B cell (primary cell): Measurements from ENCODE around the gene PLEKHG2. TPM values are rescaled to one million over a fixed set of nuclear protein-coding genes. Genes with fewer than 3 reads are reported as not detected.

Source experiments
- ATAC-seq: fragments of 200-7000 bp; cut with Tn5 transposase; one replicate; pipeline ENCODE4 v1.10.0; 2021; ENCODE audit warnings: low read depth, mild to moderate bottlenecking, moderate number of reproducible peaks, moderate library complexity
- CTCF ChIA-PET: fragments of 350-600 bp; sonication (Branson Sonifier 250); formaldehyde crosslinking; loops from one replicate; lab custom pipeline; 2021; ENCODE audit warnings: antibody characterized with exemption, inconsistent platforms; lab: Charles Lee
- POLR2A ChIA-PET: fragments of 350-600 bp; sonication (Branson Sonifier 250); formaldehyde crosslinking; loops from one replicate; lab custom pipeline; 2021; ENCODE audit warnings: antibody characterized with exemption; lab: Charles Lee
- DNase-seq: peaks from one replicate; pipeline ENCODE4 v3.0.0; 2013
- H2AFZ ChIP-seq: 2 replicates; pipeline ENCODE4 v1.6.1; 2012; ENCODE audit warnings: mild to moderate bottlenecking, low read depth, low read length; ENCODE audit not compliant: insufficient read depth, poor library complexity, severe bottlenecking
- H3K27ac ChIP-seq, 2 donors: 1 replicate in 1 of 2; 2 replicates in 1 of 2; pipeline ENCODE4 v1.5.1; 2012 to 2013; ENCODE audit warnings: low read length in 2 of 2, mild to moderate bottlenecking in 2 of 2, moderate library complexity in 1 of 2
- H3K27me3 ChIP-seq, 4 experiments: fragments of 200-600 bp in 1 of 4; sonication (generic) in 1 of 4; replicated peaks in 1 of 4; 1 replicate in 2 of 4; 2 replicates in 2 of 4; pipeline versions ENCODE4 v1.6.1 to v1.7.0; 2013 to 2016; ENCODE audit warnings: low read length in 3 of 4, mild to moderate bottlenecking in 2 of 4, mixed read lengths in 1 of 4, moderate library complexity in 1 of 4; ENCODE audit not compliant: insufficient read depth in 4 of 4, control insufficient read depth in 3 of 4; ENCODE audit errors: control extremely low read depth in 1 of 4
- H3K36me3 ChIP-seq, 2 experiments: replicated peaks in 1 of 2; 1 replicate in 1 of 2; 2 replicates in 1 of 2; pipeline versions ENCODE4 v1.6.1 to v1.7.1; 2013; ENCODE audit warnings: low read length in 1 of 2; ENCODE audit not compliant: insufficient read depth in 2 of 2, control insufficient read depth in 1 of 2; ENCODE audit errors: control extremely low read depth in 1 of 2, extremely low read depth in 1 of 2
- H3K4me1 ChIP-seq, 2 donors: fragments of 200-600 bp in 1 of 2; sonication (generic) in 1 of 2; 1 replicate in 1 of 2; 2 replicates in 1 of 2; pipeline versions ENCODE4 v1.5.1 to v1.6.1; 2013 to 2017; ENCODE audit warnings: low read length in 2 of 2; ENCODE audit not compliant: control insufficient read depth in 2 of 2, insufficient read depth in 2 of 2
- H3K4me2 ChIP-seq: replicated peaks from 2 replicates; pipeline ENCODE3; 2012; ENCODE audit warnings: mild to moderate bottlenecking, low read depth, low read length; ENCODE audit not compliant: poor library complexity, severe bottlenecking
- H3K4me3 ChIP-seq, 5 experiments: fragments of 200-600 bp in 1 of 5; sonication (generic) in 1 of 5; 1 replicate in 3 of 5; 2 replicates in 2 of 5; pipeline versions ENCODE4 v1.5.1 to v1.7.0; 2011 to 2016; ENCODE audit warnings: low read length in 4 of 5, mild to moderate bottlenecking in 4 of 5, low read depth in 2 of 5, control low read depth in 1 of 5, moderate library complexity in 1 of 5; ENCODE audit not compliant: insufficient read depth in 1 of 5; ENCODE audit errors: control extremely low read depth in 1 of 5, extremely low read depth in 1 of 5
- H3K79me2 ChIP-seq: fragments of 200-600 bp; sonication (generic); one replicate; pipeline ENCODE4 v1.6.0; 2016; ENCODE audit warnings: low read length; ENCODE audit not compliant: control insufficient read depth, insufficient read depth
- H3K9ac ChIP-seq: fragments of 200-600 bp; sonication (generic); 2 replicates; pipeline ENCODE4 v1.6.1; 2017; ENCODE audit warnings: mild to moderate bottlenecking, low read length, moderate library complexity
- H3K9me3 ChIP-seq, 3 donors: one replicate each; pipeline versions ENCODE4 v1.6.1 to v1.7.1; 2013; ENCODE audit warnings: low read length in 2 of 3; ENCODE audit not compliant: control insufficient read depth in 2 of 3, insufficient read depth in 1 of 3; ENCODE audit errors: control extremely low read depth in 1 of 3
- H4K20me1 ChIP-seq: 2 replicates; pipeline ENCODE4 v1.6.0; 2012; ENCODE audit warnings: mild to moderate bottlenecking, low read length; ENCODE audit not compliant: insufficient read depth, control insufficient read depth, poor library complexity, severe bottlenecking
- H3K27ac Mint-ChIP-seq: one replicate; pipeline ENCODE4 v1.8.0; 2021; ENCODE audit warnings: mixed read lengths
- H3K27me3 Mint-ChIP-seq: one replicate; pipeline ENCODE4 v1.8.0; 2021; ENCODE audit warnings: mixed read lengths
- H3K4me1 Mint-ChIP-seq: one replicate; pipeline ENCODE4 v1.8.0; 2021; ENCODE audit warnings: mixed read lengths
- H3K4me3 Mint-ChIP-seq: one replicate; pipeline ENCODE4 v1.8.0; 2021; ENCODE audit warnings: mixed read lengths
- H3K9me3 Mint-ChIP-seq: one replicate; pipeline ENCODE4 v1.8.0; 2022; ENCODE audit warnings: mixed read lengths; ENCODE audit not compliant: insufficient read depth
- CTCF ChIP-seq: fragments of 200-600 bp; IDR thresholded peaks from one replicate; pipeline ENCODE4 v1.8.0; 2022; ENCODE audit warnings: antibody characterized with exemption, mild to moderate bottlenecking
- EZH2 ChIP-seq: IDR thresholded peaks from 2 replicates; pipeline ENCODE4 v1.6.1; 2012; ENCODE audit warnings: borderline replicate concordance, low read depth, mild to moderate bottlenecking, moderate library complexity, low read length; ENCODE audit not compliant: insufficient read depth, poor library complexity, severe bottlenecking
- WGBS: methylation state at CpG from one replicate; pipeline ENCODE4 v1.1.5; 2013; ENCODE audit warnings: missing lambda C conversion rate; ENCODE audit not compliant: insufficient coverage; 5-methylcytosine and 5-hydroxymethylcytosine counted together
- intact Hi-C: fragments of 100-400 bp; cut with micrococcal nuclease; formaldehyde crosslinking; loops from one replicate; pipeline ENCODE4 v1.10.0; 2022
- polyA plus RNA-seq: library from polyadenylated mRNA; depleted of rRNA; stranded (reverse); fragments of >200 nt; gene quantifications from 2 replicates; pipeline ENCODE4 v1.2.3, GENCODE V29; 2012
- total RNA-seq, 2 donors: library from RNA; stranded (reverse); fragments of 120-200 nt in 1 of 2; gene quantifications; 1 replicate in 1 of 2; 2 replicates in 1 of 2; pipeline versions ENCODE4 v1.2.3 to v1.2.4, GENCODE V29; 2013 to 2022

The PLEKHG2 gene
- total and polyA plus RNA-seq, 2 donors (not counting 1 experiment from before 2014, with no cell fraction given): 27.0 to 167 TPM

GRCh38 chr19:39398297-39398864 is 14.1 kb upstream of the PLEKHG2 start:
- Histone ChIP-seq H3K4me2 (peak overlapping the region; percentile 60), H3K79me2 (peaks cover 69% of the 10 kb centered on the region), H3K4me3 (peak overlapping the region in 2 of 5 experiments; percentile 12 to 14), H3K9ac (peak overlapping the region; percentile 29), H3K36me3 (peaks cover 0 to 32% of the 10 kb centered on the region in 2 experiments), H3K27me3 (no peaks in the 10 kb centered on the region), H3K27ac (peak overlapping the region; percentile 90 to 100), H2AFZ (no peak overlapping the region), H3K9me3 (peaks cover 0 to 17% (median 0%) of the 10 kb centered on the region in 3 donors), H3K4me1 (peaks cover 52 to 64% of the 10 kb centered on the region in 2 donors), H4K20me1 (peaks cover 18% of the 10 kb centered on the region)
- H3K27ac Mint-ChIP-seq: peak overlapping the region; percentile 96
- ATAC-seq (no peak), DNase-seq (peak; percentile 67)
- peak overlapping the region; percentile 70 for H3K4me3 Mint-ChIP-seq
- no peaks in the 10 kb centered on the region for H3K27me3 Mint-ChIP-seq
- TF ChIP-seq EZH2: no peak
- TF ChIP-seq CTCF: no peak
- peaks cover 66% of the 10 kb centered on the region for H3K4me1 Mint-ChIP-seq
- intact Hi-C loops: loop anchor here (1.0 kb wide), 1 partner anchor 47 kb away; the partner anchor contains the start of gene SUPT5H
- ChIA-PET CTCF (interaction anchor here (0.8 to 8.9 kb wide), 17 partner anchors 7 to 286 kb away, joined by 3 to 260 read pairs (median 7); partner anchors contain the start of genes PLEKHG2, RPS16, SAMD4B and ZFP36), POLR2A (interaction anchor here (0.6 to 4.1 kb wide), 8 partner anchors 10 to 272 kb away, joined by 3 to 67 read pairs (median 5); partner anchors contain the start of genes PAK4, PLEKHG2, RPS16 and SAMD4B)
- 41% methylated on average over 11 of the region's 11 CpGs for WGBS
- H3K9me3 Mint-ChIP-seq: no peaks in the 10 kb centered on the region

- no peak overlapping the region for H3K4me3 ChIP-seq
- CTCF ChIA-PET: interaction anchor here (0.9 to 8.9 kb wide), 5 partner anchors 8 to 36 kb away, joined by 3 to 260 read pairs (median 28); partner anchors contain the start of genes MED29, PLEKHG2 and RPS16
- H3K9me3 ChIP-seq: peaks cover 0 to 17% (median 0%) of the 10 kb centered on the region in 3 donors
- intact Hi-C loops: loop anchor here (10.0 kb wide), 1 partner anchor 535 kb away; no protein-coding TSS in a partner anchor
- no peaks in the 10 kb centered on the region for H3K27me3 Mint-ChIP-seq
- DNase-seq (no peak), ATAC-seq (no peak)
- peaks cover 68% of the 10 kb centered on the region for H3K4me1 Mint-ChIP-seq
- H3K79me2 ChIP-seq: peaks cover 63% of the 10 kb centered on the region
- peak overlapping the region; percentile 32 for H3K4me2 ChIP-seq
- peak overlapping the region; percentile 81 for H3K4me3 Mint-ChIP-seq
- WGBS: 100% methylated on average over 1 of the region's 4 CpGs
- H3K27ac Mint-ChIP-seq: peak overlapping the region; percentile 96
- H3K36me3 ChIP-seq: peaks cover 0 to 23% of the 10 kb centered on the region in 2 experiments
- peaks cover 8% of the 10 kb centered on the region for H4K20me1 ChIP-seq
- TF ChIP-seq EZH2: no peak
- no peaks in the 10 kb centered on the region for H3K9me3 Mint-ChIP-seq
- no peak overlapping the region for H2AFZ ChIP-seq
- POLR2A ChIA-PET: interaction anchor here (1.1 to 8.8 kb wide), 5 partner anchors 8 to 36 kb away, joined by 4 to 74 read pairs (median 67); partner anchors contain the start of genes MED29, PAF1, PLEKHG2 and RPS16
- H3K4me1 ChIP-seq: peaks cover 59 to 74% of the 10 kb centered on the region in 2 donors
- H3K27me3 ChIP-seq: no peaks in the 10 kb centered on the region
- H3K27ac ChIP-seq: peak overlapping the region; percentile 42 to 100
- no peak overlapping the region for H3K9ac ChIP-seq
Observed at GRCh38 chr19:39399668-39400050, 12.8 kb upstream of the PLEKHG2 start.
